Measurements from ENCODE around the gene CPLANE1. TPM values are rescaled to one million over a fixed set of nuclear protein-coding genes. Genes with fewer than 3 reads are reported as not detected.

CPLANE1 gene
- total and polyA plus RNA-seq, 9 of the 15 experiments (the other 6 are each of a cell fraction or from before 2014, with no cell fraction given), result under 0.01 to 0.27 (median 0.08) TPM; not detected in 2

DNA sequence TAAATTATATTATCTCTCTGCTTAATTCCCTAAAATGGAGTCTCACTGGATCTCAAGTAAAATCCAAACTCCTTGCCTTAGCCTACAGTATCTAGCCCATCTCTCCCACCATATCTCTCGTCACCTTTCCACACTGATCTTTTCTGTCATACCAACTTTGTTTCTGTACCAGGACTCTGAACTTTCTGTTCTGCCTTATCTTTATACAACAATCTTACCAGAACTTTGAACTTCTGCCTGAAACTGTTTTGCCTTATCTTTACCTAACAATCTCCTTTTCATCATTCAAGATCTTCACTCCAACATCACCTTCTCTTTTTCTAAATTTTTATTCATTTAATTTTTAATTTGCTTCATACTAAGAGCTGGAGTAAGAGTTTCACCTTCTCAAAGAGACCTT, 139.0 kb downstream of the CPLANE1 start:
- CTCF ChIA-PET (ENCODE audit: low intra/inter-chr PET ratio), result no interaction called here
- no peak for TF ChIP-seq TEAD2 (tag; IDR thresholded peaks at IDR 0.05)
- TF ChIP-seq ZNF174 (CRISPR knock-in tag; IDR thresholded peaks at IDR 0.05), result no peak
- TF ChIP-seq ZNF197 (CRISPR knock-in tag; IDR thresholded peaks at IDR 0.05; ENCODE audit: low read depth), result no peak
- TF ChIP-seq TCF3 (CRISPR knock-in tag; IDR thresholded peaks at IDR 0.05), result no peak
- TF ChIP-seq RBM25 (IDR thresholded peaks at IDR 0.05; ENCODE audit: low read depth, low read length, severe bottlenecking), result no peak
- TF ChIP-seq, protein P1, sequence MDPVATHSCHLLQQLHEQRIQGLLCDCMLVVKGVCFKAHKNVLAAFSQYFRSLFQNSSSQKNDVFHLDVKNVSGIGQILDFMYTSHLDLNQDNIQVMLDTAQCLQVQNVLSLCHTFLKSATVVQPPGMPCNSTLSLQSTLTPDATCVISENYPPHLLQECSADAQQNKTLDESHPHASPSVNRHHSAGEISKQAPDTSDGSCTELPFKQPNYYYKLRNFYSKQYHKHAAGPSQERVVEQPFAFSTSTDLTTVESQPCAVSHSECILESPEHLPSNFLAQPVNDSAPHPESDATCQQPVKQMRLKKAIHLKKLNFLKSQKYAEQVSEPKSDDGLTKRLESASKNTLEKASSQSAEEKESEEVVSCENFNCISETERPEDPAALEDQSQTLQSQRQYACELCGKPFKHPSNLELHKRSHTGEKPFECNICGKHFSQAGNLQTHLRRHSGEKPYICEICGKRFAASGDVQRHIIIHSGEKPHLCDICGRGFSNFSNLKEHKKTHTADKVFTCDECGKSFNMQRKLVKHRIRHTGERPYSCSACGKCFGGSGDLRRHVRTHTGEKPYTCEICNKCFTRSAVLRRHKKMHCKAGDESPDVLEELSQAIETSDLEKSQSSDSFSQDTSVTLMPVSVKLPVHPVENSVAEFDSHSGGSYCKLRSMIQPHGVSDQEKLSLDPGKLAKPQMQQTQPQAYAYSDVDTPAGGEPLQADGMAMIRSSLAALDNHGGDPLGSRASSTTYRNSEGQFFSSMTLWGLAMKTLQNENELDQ (CRISPR knock-in tag; IDR thresholded peaks at IDR 0.05; ENCODE audit: borderline replicate concordance), result no peak
- TF ChIP-seq ZNF175 (CRISPR knock-in tag; IDR thresholded peaks at IDR 0.05; ENCODE audit: low read depth), result no peak
- no peak for TF ChIP-seq TCF7 (IDR thresholded peaks at IDR 0.05; ENCODE audit: borderline replicate concordance)
- TF ChIP-seq, protein P2, sequence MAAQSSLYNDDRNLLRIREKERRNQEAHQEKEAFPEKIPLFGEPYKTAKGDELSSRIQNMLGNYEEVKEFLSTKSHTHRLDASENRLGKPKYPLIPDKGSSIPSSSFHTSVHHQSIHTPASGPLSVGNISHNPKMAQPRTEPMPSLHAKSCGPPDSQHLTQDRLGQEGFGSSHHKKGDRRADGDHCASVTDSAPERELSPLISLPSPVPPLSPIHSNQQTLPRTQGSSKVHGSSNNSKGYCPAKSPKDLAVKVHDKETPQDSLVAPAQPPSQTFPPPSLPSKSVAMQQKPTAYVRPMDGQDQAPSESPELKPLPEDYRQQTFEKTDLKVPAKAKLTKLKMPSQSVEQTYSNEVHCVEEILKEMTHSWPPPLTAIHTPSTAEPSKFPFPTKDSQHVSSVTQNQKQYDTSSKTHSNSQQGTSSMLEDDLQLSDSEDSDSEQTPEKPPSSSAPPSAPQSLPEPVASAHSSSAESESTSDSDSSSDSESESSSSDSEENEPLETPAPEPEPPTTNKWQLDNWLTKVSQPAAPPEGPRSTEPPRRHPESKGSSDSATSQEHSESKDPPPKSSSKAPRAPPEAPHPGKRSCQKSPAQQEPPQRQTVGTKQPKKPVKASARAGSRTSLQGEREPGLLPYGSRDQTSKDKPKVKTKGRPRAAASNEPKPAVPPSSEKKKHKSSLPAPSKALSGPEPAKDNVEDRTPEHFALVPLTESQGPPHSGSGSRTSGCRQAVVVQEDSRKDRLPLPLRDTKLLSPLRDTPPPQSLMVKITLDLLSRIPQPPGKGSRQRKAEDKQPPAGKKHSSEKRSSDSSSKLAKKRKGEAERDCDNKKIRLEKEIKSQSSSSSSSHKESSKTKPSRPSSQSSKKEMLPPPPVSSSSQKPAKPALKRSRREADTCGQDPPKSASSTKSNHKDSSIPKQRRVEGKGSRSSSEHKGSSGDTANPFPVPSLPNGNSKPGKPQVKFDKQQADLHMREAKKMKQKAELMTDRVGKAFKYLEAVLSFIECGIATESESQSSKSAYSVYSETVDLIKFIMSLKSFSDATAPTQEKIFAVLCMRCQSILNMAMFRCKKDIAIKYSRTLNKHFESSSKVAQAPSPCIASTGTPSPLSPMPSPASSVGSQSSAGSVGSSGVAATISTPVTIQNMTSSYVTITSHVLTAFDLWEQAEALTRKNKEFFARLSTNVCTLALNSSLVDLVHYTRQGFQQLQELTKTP (IDR thresholded peaks at IDR 0.05; ENCODE audit: low read depth in 1 of 2, partially characterized antibody in 2 of 2), result no peak
- TF ChIP-seq SMARCA4 (IDR thresholded peaks at IDR 0.05), result no peak
- TF ChIP-seq CBX3 (IDR thresholded peaks at IDR 0.05; ENCODE audit: borderline replicate concordance in 1 of 2, low read length in 2 of 2), result no peak
- TF ChIP-seq ZZZ3 (IDR thresholded peaks at IDR 0.05), result no peak
- no peak for TF ChIP-seq CEBPB (tag; IDR thresholded peaks at IDR 0.05)
- TF ChIP-seq RB1 (IDR thresholded peaks at IDR 0.05; ENCODE audit: low read depth), result no peak
- no peak for TF ChIP-seq RBM34 (IDR thresholded peaks at IDR 0.05; ENCODE audit: borderline replicate concordance, insufficient read depth, low read length)
- TF ChIP-seq KDM2B (CRISPR knock-in tag; IDR thresholded peaks at IDR 0.05), result no peak
- TF ChIP-seq POLR2G (IDR thresholded peaks at IDR 0.05; ENCODE audit: low read depth, low read length), result no peak
- no peak for TF ChIP-seq ZNF785 (CRISPR knock-in tag; IDR thresholded peaks at IDR 0.05)

More for the DNA sequence above, 139.0 kb downstream of the CPLANE1 start:
- POLR2A ChIA-PET, result interaction anchor here (0.7 kb wide), 1 partner anchor 41 kb away, joined by 3 read pairs; no protein-coding TSS in a partner anchor
- no peak for FAIRE-seq
- BruUV-seq (replicated peaks), result no TSS peak
- Histone ChIP-seq H3K27ac (ENCODE audit: extremely low read depth, low read depth, low read length) (no peak overlapping the region), H2AFZ (ENCODE audit: low read depth, low read length) (no peak overlapping the region), H3K4me2 (ENCODE audit: insufficient read depth, low read length) (no peak overlapping the region), H3K79me2 (ENCODE audit: control insufficient read depth, insufficient read depth, low read length) (no peaks in the 10 kb centered on the region), H3K9me3 (replicated peaks; ENCODE audit: control insufficient read depth, insufficient read depth, low read depth, low read length) (no peaks in the 10 kb centered on the region), H3K27me3 (ENCODE audit: control insufficient read depth in 2 of 2, insufficient read depth in 2 of 2, low read length in 2 of 2) (peaks cover 4 to 6% of the 10 kb centered on the region in 2 experiments; a peak in 2 of 5 replicates), H3K4me3 (no peak overlapping the region), H3K9ac (ENCODE audit: insufficient read depth in 1 of 2, low read depth in 2 of 2, low read length in 2 of 2) (no peak overlapping the region), H4K20me1 (replicated peaks; ENCODE audit: control insufficient read depth, insufficient read depth, low read length) (no peaks in the 10 kb centered on the region), H3K4me1 (replicated peaks in 1 of 2; ENCODE audit: control insufficient read depth in 2 of 2, insufficient read depth in 2 of 2, low read length in 2 of 2) (no peaks in the 10 kb centered on the region), H3K9me1 (ENCODE audit: control insufficient read depth, insufficient read depth, low read length) (no peaks in the 10 kb centered on the region), H3K36me3 (ENCODE audit: control insufficient read depth, insufficient read depth, low read length) (no peaks in the 10 kb centered on the region)
- intact Hi-C loops (cut with micrococcal nuclease), result loop anchor here (10.0 kb wide), 1 partner anchor 375 kb away; no protein-coding TSS in a partner anchor
- in situ Hi-C loops (cut with MboI), result no loop called here
- ATAC-seq, result no peak
- DNase-seq (ENCODE audit: extremely low read depth in 1 of 4, low spot score in 3 of 4), result no peak
- 0% methylated on average over 1 of the region's 1 CpG for WGBS (ENCODE audit: insufficient coverage, low coverage, missing lambda C conversion rate)
